Measurements from ENCODE around the gene GRM4.

Gene GRM4

GRCh38 chr6:34027939-34028441 lies 117.9 kb downstream of the GRM4 start:
- H3F3A ChIP-seq (ENCODE audit: insufficient read depth) = no peaks in the 10 kb centered on the region
- no peak overlapping the region for H3K9ac ChIP-seq (ENCODE audit: low read length)
- H3K27me3 ChIP-seq (ENCODE audit: low read length) = no peaks in the 10 kb centered on the region
- H3K4me2 ChIP-seq (ENCODE audit: low read depth, low read length, poor library complexity, severe bottlenecking) = no peak overlapping the region
- no peaks in the 10 kb centered on the region for H4K20me1 ChIP-seq (ENCODE audit: low read depth, low read length)
- no peak overlapping the region for H3K27ac ChIP-seq (ENCODE audit: low read depth, low read length)
- no peaks in the 10 kb centered on the region for H3K9me3 ChIP-seq (ENCODE audit: insufficient read depth, low read length)
- no peaks in the 10 kb centered on the region for H3K9me2 ChIP-seq (replicated peaks; ENCODE audit: insufficient read depth, low read length)
- no peak for TF ChIP-seq EZH2phosphoT487 (conservative IDR thresholded peaks at IDR 0.05; ENCODE audit: low read length)
- TF ChIP-seq CTCF (IDR thresholded peaks at IDR 0.05; ENCODE audit: insufficient read depth, low read length, poor library complexity, severe bottlenecking) = peak; percentile 0
- H3K4me3 ChIP-seq (ENCODE audit: insufficient read depth, low read length, poor library complexity, severe bottlenecking) = no peak overlapping the region
- H2AFZ ChIP-seq (ENCODE audit: low read depth, low read length, severe bottlenecking) = no peak overlapping the region
- H3K36me3 ChIP-seq (ENCODE audit: low read length) = no peaks in the 10 kb centered on the region
- H3K79me2 ChIP-seq (ENCODE audit: insufficient read depth, low read length) = no peaks in the 10 kb centered on the region

DNA sequence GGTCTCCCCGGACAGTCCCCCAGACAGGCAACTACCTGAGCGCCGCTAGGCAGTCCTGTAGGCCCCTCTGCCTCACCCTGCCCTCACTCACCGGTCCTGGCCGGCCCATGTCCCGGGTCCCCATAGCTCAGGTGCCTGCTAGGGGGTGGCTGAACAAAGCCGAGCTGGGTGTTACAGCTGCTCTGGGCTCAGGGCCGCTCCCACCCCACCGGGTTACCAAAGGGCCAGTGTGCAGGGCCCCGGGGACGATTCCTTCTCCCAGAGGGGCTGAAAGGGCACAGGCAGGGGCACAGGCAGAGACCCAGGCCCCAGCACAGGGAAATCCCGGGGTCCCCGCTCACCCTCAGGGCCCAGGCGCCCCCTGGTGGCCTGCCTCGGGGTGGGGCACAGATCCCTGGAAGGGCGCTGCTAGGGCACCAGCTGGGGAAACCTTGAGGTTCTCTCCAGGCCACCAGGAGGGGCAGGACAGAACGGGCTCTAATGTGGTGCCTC lies 118.4 kb downstream of the GRM4 start:
- TF ChIP-seq CTCF (IDR thresholded peaks at IDR 0.05; ENCODE audit: insufficient read depth, low read length, poor library complexity, severe bottlenecking) (peak; percentile 94), EZH2phosphoT487 (conservative IDR thresholded peaks at IDR 0.05; ENCODE audit: low read length) (no peak)
- no peak overlapping the region for H3K27ac ChIP-seq (ENCODE audit: low read depth, low read length)

GRCh38 chr6:34025861-34026260 lies 120.0 kb downstream of the GRM4 start:
- Histone ChIP-seq H3K79me2 (ENCODE audit: insufficient read depth, low read length) (no peaks in the 10 kb centered on the region), H3K36me3 (ENCODE audit: low read length) (no peaks in the 10 kb centered on the region), H3K9ac (ENCODE audit: low read length) (no peak overlapping the region), H3K27me3 (ENCODE audit: low read length) (no peaks in the 10 kb centered on the region), H4K20me1 (ENCODE audit: low read depth, low read length) (no peaks in the 10 kb centered on the region), H3K4me3 (ENCODE audit: insufficient read depth, low read length, poor library complexity, severe bottlenecking) (no peak overlapping the region), H2AFZ (ENCODE audit: low read depth, low read length, severe bottlenecking) (no peak overlapping the region), H3K9me2 (replicated peaks; ENCODE audit: insufficient read depth, low read length) (no peaks in the 10 kb centered on the region), H3K4me2 (ENCODE audit: low read depth, low read length, poor library complexity, severe bottlenecking) (no peak overlapping the region), H3K9me3 (ENCODE audit: insufficient read depth, low read length) (no peaks in the 10 kb centered on the region), H3K27ac (ENCODE audit: low read depth, low read length) (no peak overlapping the region), H3F3A (ENCODE audit: insufficient read depth) (no peaks in the 10 kb centered on the region)
- no peak for TF ChIP-seq EZH2phosphoT487 (conservative IDR thresholded peaks at IDR 0.05; ENCODE audit: low read length)
- TF ChIP-seq CTCF (IDR thresholded peaks at IDR 0.05; ENCODE audit: insufficient read depth, low read length, poor library complexity, severe bottlenecking) = no peak

More for the DNA sequence above, 118.4 kb downstream of the GRM4 start:
- Histone ChIP-seq H3K36me3 (ENCODE audit: low read length) (no peaks in the 10 kb centered on the region), H3K4me3 (ENCODE audit: insufficient read depth, low read length, poor library complexity, severe bottlenecking) (no peak overlapping the region), H3K9me2 (replicated peaks; ENCODE audit: insufficient read depth, low read length) (no peaks in the 10 kb centered on the region), H3K9me3 (ENCODE audit: insufficient read depth, low read length) (no peaks in the 10 kb centered on the region), H4K20me1 (ENCODE audit: low read depth, low read length) (no peaks in the 10 kb centered on the region), H2AFZ (ENCODE audit: low read depth, low read length, severe bottlenecking) (no peak overlapping the region), H3K9ac (ENCODE audit: low read length) (no peak overlapping the region), H3K27me3 (ENCODE audit: low read length) (no peaks in the 10 kb centered on the region), H3F3A (ENCODE audit: insufficient read depth) (no peaks in the 10 kb centered on the region), H3K4me2 (ENCODE audit: low read depth, low read length, poor library complexity, severe bottlenecking) (no peak overlapping the region), H3K79me2 (ENCODE audit: insufficient read depth, low read length) (no peaks in the 10 kb centered on the region)

Data from SU-DHL-6 (cell line).